Activated CD4-positive, alpha-beta T cell treated with anti-CD3 and anti-CD28 coated beads, Interleukin-2, Interleukin-4, amounts not matched to agents 100 ng/mL and 50 ng/mL, durations not matched to agents 16 hours and 8 hours (primary cell): ENCODE measurements around the gene TAF1.
"Not testable (repeated sequence)": the region's sequence is repeated elsewhere in the genome, so short reads cannot be mapped to it uniquely, and the experiment has no call there.

Experiments used
- DNase-seq: peaks from one replicate; pipeline ENCODE4 v3.0.0-alpha.2; 2020; ENCODE audit warnings: low spot score

The TAF1 gene

GRCh38 chrX:71365875-71366673 is at the start of gene TAF1:
Gene TAF1, plus strand, starts transcription at chrX:71366357. Its CDS starts 18 bp downstream, at chrX:71366375.
- peak; percentile 92 for DNase-seq

- not testable (repeated sequence) for DNase-seq
Observed at GRCh38 chrX:71316959-71317358, 49.2 kb upstream of the TAF1 start.

GRCh38 chrX:71320126-71320525 is 46.0 kb upstream of the TAF1 start:
- no peak for DNase-seq

GRCh38 chrX:71321731-71322130 is 44.4 kb upstream of the TAF1 start:
- no peak for DNase-seq

- not testable (repeated sequence) for DNase-seq
Observed at GRCh38 chrX:71324452-71324851, 41.7 kb upstream of the TAF1 start.

GRCh38 chrX:71326394-71326793 is 39.8 kb upstream of the TAF1 start:
- no peak for DNase-seq

- DNase-seq, result not testable (repeated sequence)
Observed at GRCh38 chrX:71349151-71349665, 16.9 kb upstream of the TAF1 start.

- not testable (repeated sequence) for DNase-seq
Observed at GRCh38 chrX:71349867-71350266, 16.3 kb upstream of the TAF1 start.

- DNase-seq, result not testable (repeated sequence)
Observed at GRCh38 chrX:71352439-71352838, 13.7 kb upstream of the TAF1 start.

- DNase-seq, result no peak
Observed at GRCh38 chrX:71364221-71364620, 1.9 kb upstream of the TAF1 start.

GRCh38 chrX:71365356-71365874 is 742 bp upstream of the TAF1 start:
- no peak for DNase-seq

GRCh38 chrX:71366674-71367256 is 608 bp downstream of the TAF1 start:
- peak; percentile 12 for DNase-seq

- DNase-seq, result no peak
Observed at GRCh38 chrX:71367396-71367795, 1.2 kb downstream of the TAF1 start.

GRCh38 chrX:71372388-71372787 is 6.2 kb downstream of the TAF1 start:
- no peak for DNase-seq

- DNase-seq, result no peak
Observed at GRCh38 chrX:71378732-71379131, 12.6 kb downstream of the TAF1 start.

GRCh38 chrX:71391725-71392124 is 25.6 kb downstream of the TAF1 start:
- DNase-seq, result not testable (repeated sequence)

GRCh38 chrX:71393919-71394318 is 27.8 kb downstream of the TAF1 start:
- no peak for DNase-seq

- DNase-seq, result no peak
Observed at GRCh38 chrX:71396576-71396975, 30.4 kb downstream of the TAF1 start.

- no peak for DNase-seq
Observed at GRCh38 chrX:71400710-71401109, 34.6 kb downstream of the TAF1 start.

- DNase-seq, result not testable (repeated sequence)
Observed at GRCh38 chrX:71416260-71416659, 50.1 kb downstream of the TAF1 start.

GRCh38 chrX:71420686-71421085 is 54.5 kb downstream of the TAF1 start:
- DNase-seq, result no peak

GRCh38 chrX:71432733-71433132 is 66.6 kb downstream of the TAF1 start:
- DNase-seq, result no peak

- no peak for DNase-seq
Observed at GRCh38 chrX:71438750-71439149, 72.6 kb downstream of the TAF1 start.
